GM12875 (cell line): ENCODE results near the gene INTS15.

Experiments used
- H3K4me3 ChIP-seq: one replicate; pipeline ENCODE4 v1.5.1; 2011; ENCODE audit warnings: low read depth, low read length, control low read depth
- TF ChIP-seq, protein P1 (sequence below): IDR thresholded peaks from 2 replicates; pipeline ENCODE4 v1.5.1; 2011; ENCODE audit warnings: low read depth, mild to moderate bottlenecking, control low read depth, inconsistent platforms, low read length, moderate library complexity, borderline replicate concordance; ENCODE audit not compliant: insufficient read depth

The INTS15 gene

DNA sequence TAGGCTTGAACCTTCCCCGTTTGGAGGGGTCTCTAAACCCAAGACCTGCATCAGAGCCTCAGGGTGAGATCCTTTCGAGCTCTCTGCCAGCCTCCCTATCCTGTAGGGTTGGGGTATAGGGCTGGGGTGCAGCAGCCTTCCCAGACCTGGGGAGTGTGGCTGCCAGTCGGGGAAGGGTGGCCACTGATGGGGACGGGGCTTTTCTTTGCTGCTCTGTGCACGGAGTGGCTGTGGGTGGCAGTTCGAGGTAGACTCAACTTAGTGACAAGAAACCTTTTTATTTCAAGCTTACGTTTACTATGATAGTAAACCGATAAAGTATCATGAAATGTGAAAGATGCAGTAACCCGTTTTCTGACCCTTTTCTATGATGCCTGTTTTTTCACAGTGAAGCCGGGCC is 60.3 kb downstream of the INTS15 start:
- no peak overlapping the region for H3K4me3 ChIP-seq
- TF ChIP-seq, protein P1, sequence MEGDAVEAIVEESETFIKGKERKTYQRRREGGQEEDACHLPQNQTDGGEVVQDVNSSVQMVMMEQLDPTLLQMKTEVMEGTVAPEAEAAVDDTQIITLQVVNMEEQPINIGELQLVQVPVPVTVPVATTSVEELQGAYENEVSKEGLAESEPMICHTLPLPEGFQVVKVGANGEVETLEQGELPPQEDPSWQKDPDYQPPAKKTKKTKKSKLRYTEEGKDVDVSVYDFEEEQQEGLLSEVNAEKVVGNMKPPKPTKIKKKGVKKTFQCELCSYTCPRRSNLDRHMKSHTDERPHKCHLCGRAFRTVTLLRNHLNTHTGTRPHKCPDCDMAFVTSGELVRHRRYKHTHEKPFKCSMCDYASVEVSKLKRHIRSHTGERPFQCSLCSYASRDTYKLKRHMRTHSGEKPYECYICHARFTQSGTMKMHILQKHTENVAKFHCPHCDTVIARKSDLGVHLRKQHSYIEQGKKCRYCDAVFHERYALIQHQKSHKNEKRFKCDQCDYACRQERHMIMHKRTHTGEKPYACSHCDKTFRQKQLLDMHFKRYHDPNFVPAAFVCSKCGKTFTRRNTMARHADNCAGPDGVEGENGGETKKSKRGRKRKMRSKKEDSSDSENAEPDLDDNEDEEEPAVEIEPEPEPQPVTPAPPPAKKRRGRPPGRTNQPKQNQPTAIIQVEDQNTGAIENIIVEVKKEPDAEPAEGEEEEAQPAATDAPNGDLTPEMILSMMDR: no peak

DNA sequence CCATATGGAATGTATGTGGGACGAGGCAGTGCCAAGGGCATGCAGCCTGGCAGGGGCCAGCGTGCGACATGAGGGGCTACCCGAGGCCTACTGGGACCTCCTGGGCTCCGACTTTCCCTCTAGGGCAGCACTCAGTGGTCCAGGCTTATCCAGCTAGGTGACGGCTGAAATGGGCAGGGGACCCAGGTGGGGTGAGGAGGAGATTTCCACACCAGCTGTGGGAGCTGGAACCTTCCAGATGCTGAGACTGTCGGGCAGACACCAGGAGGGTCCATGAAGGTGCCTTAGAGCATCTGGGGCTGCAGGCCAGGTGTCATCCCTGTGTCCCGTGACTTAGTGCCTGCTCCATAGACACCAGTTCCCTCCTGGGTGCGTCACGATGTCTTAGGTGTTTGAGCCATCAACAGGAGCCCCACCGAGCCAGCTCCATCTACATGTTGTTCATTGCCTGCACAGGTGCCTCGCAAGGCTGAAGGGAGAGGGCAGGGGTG is 60.7 kb downstream of the INTS15 start:
- H3K4me3 ChIP-seq: no peak overlapping the region
- TF ChIP-seq, protein P1: no peak

DNA sequence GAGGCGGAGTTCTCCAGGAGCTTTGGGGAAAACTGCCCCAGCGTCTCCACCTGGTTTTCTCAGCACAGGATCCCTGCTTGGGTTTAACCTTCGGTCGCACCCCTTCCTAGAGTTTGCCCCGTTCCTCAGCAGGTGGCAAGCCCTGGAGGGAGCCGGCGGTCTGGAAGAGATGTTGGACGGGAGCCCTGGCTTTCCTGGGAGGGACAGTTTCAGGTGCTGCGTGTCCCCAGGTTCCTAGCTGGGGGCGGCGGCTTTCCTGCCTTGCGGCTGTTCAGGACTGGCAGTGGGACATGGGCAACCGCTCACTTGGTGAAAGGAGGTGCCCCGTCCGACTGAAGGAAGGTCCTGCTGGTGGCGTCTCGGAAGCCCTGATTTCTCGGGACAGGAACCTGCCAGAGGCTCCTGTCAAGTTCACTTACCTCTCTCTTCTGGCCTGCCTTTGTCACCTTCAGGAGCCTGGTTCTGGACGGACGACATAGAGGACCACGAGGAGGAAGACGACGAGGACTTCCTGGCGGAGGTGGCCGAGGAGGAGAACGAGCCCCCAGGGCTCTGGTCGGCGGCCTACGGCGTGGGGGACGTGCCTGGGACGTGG is 62.1 kb downstream of the INTS15 start:
- TF ChIP-seq, protein P1: no peak
- no peak overlapping the region for H3K4me3 ChIP-seq

DNA sequence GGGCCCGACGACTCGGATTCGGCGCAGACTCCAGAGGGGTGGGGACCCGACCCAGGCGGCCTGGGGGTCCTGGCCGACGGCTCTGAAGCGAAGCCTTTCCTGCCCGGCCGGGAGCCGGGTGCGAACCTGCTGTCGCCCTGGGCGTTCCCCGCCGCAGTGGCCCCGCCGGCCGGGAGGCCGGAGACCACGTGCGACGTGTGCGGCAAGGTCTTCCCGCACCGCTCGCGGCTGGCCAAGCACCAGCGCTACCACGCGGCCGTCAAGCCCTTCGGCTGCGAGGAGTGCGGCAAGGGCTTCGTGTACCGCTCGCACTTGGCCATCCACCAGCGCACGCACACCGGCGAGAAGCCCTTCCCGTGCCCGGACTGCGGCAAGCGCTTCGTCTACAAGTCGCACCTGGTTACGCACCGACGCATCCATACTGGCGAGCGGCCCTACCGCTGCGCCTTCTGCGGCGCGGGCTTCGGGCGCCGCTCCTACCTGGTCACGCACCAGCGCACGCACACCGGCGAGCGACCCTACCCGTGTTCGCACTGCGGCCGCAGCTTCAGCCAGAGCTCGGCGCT is 62.7 kb downstream of the INTS15 start:
- no peak overlapping the region for H3K4me3 ChIP-seq
- TF ChIP-seq, protein P1: no peak

DNA sequence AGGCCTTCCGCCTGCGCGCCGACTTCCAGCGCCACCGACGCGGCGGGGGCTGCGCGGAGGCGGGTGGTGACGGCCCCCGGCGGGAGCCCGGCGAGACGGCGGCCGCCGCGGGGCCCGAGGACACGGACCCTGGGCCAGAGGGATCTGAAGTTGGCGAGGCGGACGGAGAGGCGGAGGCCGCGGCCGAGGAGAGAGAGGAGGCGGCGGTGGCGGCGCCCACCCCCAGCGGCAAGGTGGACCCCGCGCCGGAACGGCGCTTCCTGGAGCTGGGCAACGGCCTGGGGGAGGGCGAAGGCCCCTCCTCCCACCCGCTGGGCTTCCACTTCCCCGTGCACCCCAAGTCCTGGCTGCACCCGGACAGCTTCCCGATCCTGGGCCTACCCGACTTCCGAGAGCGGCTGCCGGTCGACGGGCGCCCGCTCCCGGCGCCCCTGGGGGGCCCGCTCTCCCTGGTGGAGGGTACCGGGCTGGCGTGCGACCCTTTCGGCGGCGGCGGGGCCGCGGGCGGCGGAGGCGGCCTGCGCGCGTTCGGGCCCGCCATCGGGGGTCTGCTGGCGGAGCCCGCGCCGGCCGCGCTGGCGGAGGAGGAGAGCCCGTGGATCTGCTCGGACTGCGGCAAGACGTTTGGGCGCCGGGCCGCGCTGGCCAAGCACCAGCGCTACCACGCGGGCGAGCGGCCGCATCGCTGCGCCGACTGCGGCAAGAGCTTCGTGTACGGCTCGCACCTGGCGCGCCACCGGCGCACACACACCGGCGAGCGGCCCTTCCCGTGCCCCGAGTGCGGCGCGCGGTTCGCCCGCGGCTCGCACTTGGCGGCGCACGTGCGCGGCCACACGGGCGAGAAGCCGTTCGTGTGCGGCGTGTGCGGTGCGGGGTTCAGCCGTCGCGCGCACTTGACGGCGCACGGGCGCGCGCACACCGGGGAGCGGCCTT is 63.5 kb downstream of the INTS15 start:
- TF ChIP-seq, protein P1: no peak

DNA sequence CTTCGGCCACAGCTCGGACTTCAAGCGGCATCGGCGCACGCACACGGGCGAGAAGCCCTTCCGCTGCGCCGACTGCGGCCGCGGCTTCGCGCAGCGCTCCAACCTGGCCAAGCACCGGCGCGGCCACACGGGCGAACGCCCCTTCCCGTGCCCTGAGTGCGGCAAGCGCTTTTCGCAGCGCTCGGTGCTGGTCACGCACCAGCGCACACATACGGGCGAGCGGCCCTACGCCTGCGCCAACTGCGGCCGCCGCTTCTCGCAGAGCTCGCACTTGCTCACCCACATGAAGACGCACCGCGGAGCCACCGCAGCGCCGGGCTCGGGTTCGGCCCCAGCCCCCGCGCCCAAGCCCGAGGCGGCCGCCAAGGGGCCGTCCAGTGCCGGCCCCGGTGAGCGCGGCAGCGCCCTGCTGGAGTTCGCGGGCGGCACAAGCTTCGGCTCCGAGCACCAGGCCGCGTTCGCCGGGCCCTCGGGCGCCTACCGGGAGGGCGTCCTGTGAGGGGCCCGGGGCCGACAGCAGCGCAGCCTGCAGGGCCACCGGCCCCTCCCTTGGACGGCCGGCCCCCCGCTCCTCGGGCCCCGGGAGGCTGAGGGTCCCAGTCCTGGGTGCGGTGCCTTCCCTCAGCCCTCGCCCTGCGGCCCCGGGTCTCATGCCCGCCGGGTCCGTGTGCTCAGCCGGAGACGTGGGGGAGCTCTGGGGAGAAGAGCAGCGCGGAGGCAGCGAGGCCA is 64.5 kb downstream of the INTS15 start:
- TF ChIP-seq, protein P1: no peak

More for the DNA sequence above, 63.5 kb downstream of the INTS15 start:
- no peak overlapping the region for H3K4me3 ChIP-seq

More for the DNA sequence above, 64.5 kb downstream of the INTS15 start:
- no peak overlapping the region for H3K4me3 ChIP-seq
